Activated CD8-positive, alpha-beta memory T cell treated with anti-CD3 and anti-CD28 coated beads for 36 hours (primary cell): ENCODE measurements around the gene RDH5. TPM values are rescaled to one million over a fixed set of nuclear protein-coding genes. Genes with fewer than 3 reads are reported as not detected.

Source experiments
- CTCF ChIA-PET: fragments of 350-600 bp; sonication (Branson Sonifier 250); formaldehyde crosslinking; loops from one replicate; lab custom pipeline; 2021; ENCODE audit warnings: antibody characterized with exemption; lab: Charles Lee
- POLR2A ChIA-PET: fragments of 350-600 bp; sonication (Branson Sonifier 250); formaldehyde crosslinking; loops from one replicate; lab custom pipeline; 2021; ENCODE audit warnings: antibody characterized with exemption; lab: Charles Lee
- total RNA-seq, 2 experiments: library from RNA; stranded (reverse); gene quantifications; one replicate each; pipeline ENCODE4 v1.2.3, GENCODE V29; 2021

The RDH5 gene
- 1 to 10 TPM; 4.9 to 5.2 TPM for total RNA-seq

- CTCF ChIA-PET: interaction anchor here (0.6 to 1.7 kb wide), 3 partner anchors 9 to 1711 kb away, joined by 3 to 5 read pairs (median 5); partner anchors contain the start of gene HOXC8
- POLR2A ChIA-PET: interaction anchor here (1.4 kb wide), 1 partner anchor 9 kb away, joined by 5 read pairs; the partner anchor contains the start of gene CD63
Observed at GRCh38 chr12:55720071-55720564, at the start of gene RDH5. Gene RDH5, plus strand, starts transcription at chr12:55720393. Its CDS starts 792 bp downstream, at chr12:55721185.

DNA sequence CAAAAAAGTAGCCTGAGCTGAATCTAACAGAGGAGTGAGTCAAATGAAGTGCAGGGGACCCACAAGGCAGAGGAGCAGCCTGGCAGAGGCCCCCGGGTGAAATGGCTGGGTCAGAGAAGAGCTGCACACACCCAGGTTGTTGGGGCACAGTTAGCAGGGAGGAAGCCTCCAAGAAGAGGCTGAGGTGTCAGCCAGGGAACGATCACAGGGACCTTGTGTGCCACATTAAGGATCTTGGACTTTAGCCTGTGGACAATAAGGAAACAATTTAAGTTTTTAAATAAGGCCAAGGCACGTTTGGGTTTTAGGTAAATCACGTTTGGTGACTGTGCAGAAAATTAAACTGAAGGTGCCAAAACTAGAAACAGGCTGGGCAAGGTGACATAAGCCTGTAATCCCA is 48.4 kb upstream of the RDH5 start:
- ChIA-PET CTCF (no interaction called here), POLR2A (no interaction called here)

DNA sequence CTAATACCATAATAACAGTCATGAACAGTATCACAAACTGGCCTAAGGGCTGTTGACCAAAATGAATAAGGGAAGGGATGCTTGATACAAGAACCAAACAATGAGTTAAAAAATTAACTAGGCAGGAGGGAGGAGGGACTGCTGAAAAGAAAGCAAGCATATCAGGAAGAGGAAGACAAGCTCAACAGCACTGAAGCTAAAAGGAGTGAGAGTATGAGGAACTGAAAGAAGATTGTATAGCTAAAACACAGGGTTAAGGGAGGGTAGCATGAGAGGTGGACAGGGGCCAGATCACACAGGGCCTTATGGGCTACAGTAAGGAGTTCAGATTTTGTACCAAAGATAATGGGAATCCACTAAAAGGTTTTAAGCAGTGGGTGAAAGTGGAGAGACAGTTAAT is 46.6 kb upstream of the RDH5 start:
- ChIA-PET POLR2A (no interaction called here), CTCF (interaction anchor here (0.6 to 1.8 kb wide), 2 partner anchors 17 to 18 kb away, joined by 3 to 4 read pairs; no protein-coding TSS in a partner anchor)

- POLR2A ChIA-PET: no interaction called here
- CTCF ChIA-PET: interaction anchor here (1.2 to 1.5 kb wide), 2 partner anchors 19 to 487 kb away, joined by 3 to 4 read pairs; no protein-coding TSS in a partner anchor
Observed at GRCh38 chr12:55675666-55676065, 44.5 kb upstream of the RDH5 start.

DNA sequence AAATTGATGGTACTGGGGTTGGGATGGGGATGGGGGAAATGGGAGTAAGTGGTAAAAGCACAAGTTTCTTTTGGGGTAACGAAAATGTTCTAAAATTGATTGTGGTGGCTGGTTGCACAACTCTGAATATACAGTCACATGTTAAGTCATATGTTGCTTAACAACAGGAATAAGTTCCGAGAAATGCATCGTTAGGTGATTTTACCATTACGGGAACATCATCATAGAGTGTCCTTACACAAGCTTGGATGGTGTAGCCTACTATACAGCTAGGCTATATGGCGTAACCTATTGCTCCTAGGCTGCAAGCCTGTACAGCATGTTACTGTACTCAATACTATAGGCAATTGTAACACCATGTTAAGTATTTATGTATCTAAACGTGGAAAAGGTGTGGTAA is 43.5 kb upstream of the RDH5 start:
- ChIA-PET CTCF (interaction anchor here (1.2 kb wide), 1 partner anchor 20 kb away, joined by 4 read pairs; no protein-coding TSS in a partner anchor), POLR2A (no interaction called here)

GRCh38 chr12:55679691-55680090 is 40.5 kb upstream of the RDH5 start:
- ChIA-PET CTCF (no interaction called here), POLR2A (no interaction called here)

- CTCF ChIA-PET: interaction anchor here (0.8 to 1.0 kb wide), 3 partner anchors 25 to 56 kb away, joined by 3 to 4 read pairs (median 3); no protein-coding TSS in a partner anchor
- POLR2A ChIA-PET: interaction anchor here (0.7 kb wide), 1 partner anchor 710 kb away, joined by 6 read pairs; no protein-coding TSS in a partner anchor
Observed at GRCh38 chr12:55681142-55682077, 38.8 kb upstream of the RDH5 start.

GRCh38 chr12:55682087-55682796 is 38.0 kb upstream of the RDH5 start:
- ChIA-PET CTCF (interaction anchor here (0.8 kb wide), 1 partner anchor 24 kb away, joined by 3 read pairs; no protein-coding TSS in a partner anchor), POLR2A (interaction anchor here (0.7 kb wide), 1 partner anchor 710 kb away, joined by 6 read pairs; no protein-coding TSS in a partner anchor)

GRCh38 chr12:55683676-55684075 is 36.5 kb upstream of the RDH5 start:
- ChIA-PET POLR2A (no interaction called here), CTCF (interaction anchor here (0.9 kb wide), 1 partner anchor 27 kb away, joined by 4 read pairs; no protein-coding TSS in a partner anchor)

- CTCF ChIA-PET: no interaction called here
- POLR2A ChIA-PET: no interaction called here
Observed at GRCh38 chr12:55684761-55685370, 35.3 kb upstream of the RDH5 start.

- CTCF ChIA-PET: no interaction called here
- POLR2A ChIA-PET: no interaction called here
Observed at GRCh38 chr12:55685671-55686070, 34.5 kb upstream of the RDH5 start.

DNA sequence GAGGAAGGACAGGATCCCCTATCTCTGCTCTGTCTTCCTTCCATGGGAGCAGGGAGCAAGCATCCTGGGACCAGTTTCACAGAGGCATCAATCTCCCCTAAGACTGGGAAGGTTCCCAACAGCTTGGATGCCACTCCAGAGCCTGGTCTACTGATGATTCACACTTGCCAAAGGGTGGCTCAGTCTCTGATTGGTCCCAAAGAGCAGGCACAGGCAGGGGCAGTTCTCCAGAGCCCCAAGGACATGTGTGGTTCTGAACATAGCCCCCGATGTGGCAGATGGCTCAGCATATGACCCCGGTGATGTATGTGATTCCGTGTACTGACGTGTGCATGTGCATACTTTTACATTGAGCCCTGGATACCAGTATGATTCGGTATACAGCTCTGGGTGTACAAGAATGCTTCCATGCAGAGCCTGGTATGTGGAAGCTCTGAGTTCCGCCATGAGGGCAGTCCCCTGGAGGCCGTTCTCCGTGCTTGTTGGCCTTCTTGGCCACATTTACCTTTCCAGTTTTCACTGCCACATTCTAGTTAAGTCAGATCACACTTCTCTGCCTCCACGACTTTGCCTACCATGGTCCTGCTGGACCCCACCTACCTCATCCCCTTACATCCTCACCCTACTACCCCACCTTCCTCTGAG is 33.7 kb upstream of the RDH5 start:
- POLR2A ChIA-PET: no interaction called here

GRCh38 chr12:55687746-55688145 is 32.4 kb upstream of the RDH5 start:
- CTCF ChIA-PET: interaction anchor here (1.3 kb wide), 1 partner anchor 51 kb away, joined by 3 read pairs; no protein-coding TSS in a partner anchor
- POLR2A ChIA-PET: no interaction called here

More for the DNA sequence above, 33.7 kb upstream of the RDH5 start:
- CTCF ChIA-PET: interaction anchor here (0.7 to 1.1 kb wide), 2 partner anchors 32 to 58 kb away, joined by 3 to 7 read pairs; no protein-coding TSS in a partner anchor

DNA sequence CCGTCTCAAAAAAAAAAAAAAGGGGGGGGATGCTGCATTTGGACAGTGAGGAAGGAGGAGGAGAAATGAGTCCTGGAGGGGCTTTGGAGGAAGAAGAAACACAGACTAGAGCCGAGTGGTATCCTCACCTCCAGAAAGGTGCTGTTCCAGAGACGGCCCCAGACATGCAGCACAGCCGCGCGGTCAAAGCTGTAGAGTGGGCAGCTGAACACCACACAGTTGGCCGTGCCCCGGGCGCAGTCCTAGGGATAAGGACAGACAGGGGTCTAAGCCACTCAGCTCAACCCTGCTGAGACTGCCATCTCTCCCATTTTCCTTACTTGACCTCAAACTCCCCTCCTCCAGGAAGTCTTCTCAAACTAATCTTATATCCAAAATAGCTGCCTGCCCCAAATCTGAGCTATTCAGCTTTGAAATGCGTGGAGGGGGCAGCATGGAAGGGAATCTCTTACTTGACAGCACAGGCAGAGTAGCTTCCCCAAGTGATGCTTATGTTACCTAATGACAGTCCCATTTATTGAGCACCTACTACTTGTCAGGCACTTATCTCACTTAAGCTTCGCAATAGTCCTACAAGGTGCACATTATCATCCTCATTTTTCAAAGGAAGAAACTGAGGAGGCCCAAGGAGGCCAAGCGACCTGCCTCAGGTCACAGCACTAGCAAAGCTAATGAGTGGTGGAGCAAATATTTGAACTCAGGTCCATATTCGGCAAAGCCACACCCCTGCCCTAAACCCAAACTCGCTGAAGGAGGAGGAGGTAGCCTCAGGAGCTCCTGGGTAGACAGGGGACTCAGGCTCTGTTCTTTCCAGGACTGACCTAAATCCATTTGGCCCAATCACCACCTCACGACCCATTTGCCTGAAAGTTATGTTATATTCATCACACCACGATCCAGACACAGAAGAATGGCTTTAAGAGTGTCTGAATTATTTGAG is 31.2 kb upstream of the RDH5 start:
- CTCF ChIA-PET: interaction anchor here (1.3 kb wide), 1 partner anchor 49 kb away, joined by 3 read pairs; no protein-coding TSS in a partner anchor
- POLR2A ChIA-PET: no interaction called here

DNA sequence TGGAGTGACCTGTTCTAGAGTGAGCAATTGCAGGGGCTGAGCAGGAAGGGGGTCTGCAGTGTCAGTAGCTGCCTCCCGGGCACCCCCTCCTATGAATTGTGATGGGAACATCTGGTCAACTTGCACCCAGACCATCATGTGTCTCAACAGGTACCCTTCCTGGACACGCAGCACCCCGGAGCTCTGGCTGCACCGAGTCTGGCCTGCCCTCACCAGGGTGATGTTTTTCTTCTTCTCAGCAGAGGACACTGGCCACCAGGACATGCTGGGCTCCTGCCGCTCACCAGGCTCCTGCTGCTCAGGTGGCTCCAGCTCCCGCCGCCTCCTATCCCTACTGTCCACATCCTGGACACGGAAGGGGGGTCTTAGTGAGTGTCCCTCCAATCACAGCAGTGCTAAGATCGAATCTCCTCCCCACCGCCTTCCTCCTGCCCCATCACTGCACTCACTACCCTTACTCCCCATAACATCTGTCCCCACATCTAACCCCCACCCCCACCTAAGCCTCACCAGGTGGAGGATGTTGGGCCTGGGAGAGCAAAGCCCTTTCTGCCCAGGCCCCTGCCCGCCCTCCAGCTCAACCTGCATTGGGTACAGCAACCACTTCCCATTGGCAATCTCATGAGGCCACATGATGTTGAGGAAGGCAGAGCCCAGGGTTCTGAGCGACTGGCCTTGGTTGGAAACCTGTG is 27.4 kb upstream of the RDH5 start:
- POLR2A ChIA-PET: no interaction called here
- CTCF ChIA-PET: interaction anchor here (0.5 kb wide), 1 partner anchor 20 kb away, joined by 4 read pairs; no protein-coding TSS in a partner anchor
